NCI-H2107 (cell line): ENCODE data around the gene CHST3.
"Not testable (repeated sequence)": the region's sequence is repeated elsewhere in the genome, so short reads cannot be mapped to it uniquely, and the experiment has no call there.

ENCODE experiments used
- DNase-seq: peaks from one replicate; lab custom pipeline; 2025; lab: John Stamatoyannopoulos, UW

CHST3 gene

DNA sequence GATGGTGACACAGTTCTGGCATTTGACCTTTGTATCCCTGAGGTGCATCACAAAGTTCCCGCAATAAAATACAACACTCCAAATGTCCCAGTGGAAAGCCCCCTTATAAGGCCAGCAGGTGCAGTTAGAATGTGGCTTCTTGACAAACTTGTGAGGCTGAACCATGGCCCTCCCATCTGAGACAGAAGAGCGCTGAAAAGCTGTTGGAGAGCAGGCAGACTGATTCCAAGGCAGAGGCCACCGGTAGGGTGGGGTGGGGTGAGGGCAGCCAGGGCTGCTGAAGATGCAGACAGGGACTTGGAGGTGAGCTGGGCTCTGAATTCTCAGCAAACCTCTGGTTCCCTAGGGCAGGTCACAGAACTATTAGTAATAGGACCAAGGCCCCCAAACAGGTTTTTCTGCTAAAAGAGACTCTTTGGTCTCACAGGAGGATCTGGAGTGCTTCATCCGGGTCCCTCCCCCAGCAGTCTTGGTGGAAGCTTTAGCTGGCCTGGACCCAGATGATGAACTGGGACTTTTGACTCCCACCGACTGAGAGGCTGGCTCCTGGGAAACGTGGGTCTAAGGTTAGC is 15.6 kb upstream of the CHST3 start:
- DNase-seq = no peak

DNA sequence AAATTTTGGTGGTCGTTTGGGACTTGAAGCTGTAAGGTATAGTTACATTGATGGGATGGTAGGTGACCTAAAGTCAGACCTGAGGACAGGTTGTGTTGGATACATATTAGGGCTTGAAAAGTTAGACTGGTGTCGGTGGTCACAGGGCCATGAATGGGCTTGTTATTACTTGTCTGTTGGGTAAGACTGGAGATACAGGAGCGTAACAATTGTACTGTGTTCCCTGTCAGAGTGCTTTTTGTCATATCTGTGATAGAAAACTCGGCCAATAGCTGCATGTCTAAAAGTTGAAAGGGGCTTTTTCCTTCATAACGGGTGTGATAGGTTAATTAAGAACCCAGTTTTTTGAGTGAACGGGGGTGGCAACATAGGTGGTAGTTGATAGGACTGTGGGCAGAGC is 13.5 kb upstream of the CHST3 start:
- no peak for DNase-seq

GRCh38 chr10:71952745-71953144 is 11.4 kb upstream of the CHST3 start:
- DNase-seq = no peak

- DNase-seq = no peak
These were observed 6.5 kb upstream of the CHST3 start for GRCh38 chr10:71957546-71958275.

DNA sequence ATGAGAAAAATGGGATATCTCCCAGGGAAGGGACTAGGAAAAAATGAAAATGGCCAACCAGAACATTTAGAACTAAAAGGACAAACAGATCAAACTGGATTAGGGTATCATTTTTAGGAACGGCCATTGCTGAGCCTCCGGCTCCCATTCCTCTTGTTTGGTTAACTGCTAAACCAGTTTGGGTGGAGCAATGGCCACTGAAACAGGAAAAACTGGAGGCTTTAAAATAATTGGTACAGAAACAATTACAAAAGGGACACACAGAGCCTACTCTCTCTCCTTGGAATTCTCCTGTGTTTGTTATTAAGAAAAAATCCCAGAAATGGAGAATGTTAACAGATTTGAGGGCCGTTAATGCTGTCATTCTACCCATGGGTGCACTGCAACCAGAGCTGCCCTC is 4.7 kb upstream of the CHST3 start:
- DNase-seq = no peak

GRCh38 chr10:71961831-71962230 is 2.4 kb upstream of the CHST3 start:
- DNase-seq = no peak

GRCh38 chr10:71962901-71963300 is 1.3 kb upstream of the CHST3 start:
- DNase-seq = no peak

- DNase-seq = no peak
These were observed 671 bp upstream of the CHST3 start for GRCh38 chr10:71963351-71964097.

- no peak for DNase-seq
These were observed 734 bp downstream of the CHST3 start for GRCh38 chr10:71964743-71965515.

DNA sequence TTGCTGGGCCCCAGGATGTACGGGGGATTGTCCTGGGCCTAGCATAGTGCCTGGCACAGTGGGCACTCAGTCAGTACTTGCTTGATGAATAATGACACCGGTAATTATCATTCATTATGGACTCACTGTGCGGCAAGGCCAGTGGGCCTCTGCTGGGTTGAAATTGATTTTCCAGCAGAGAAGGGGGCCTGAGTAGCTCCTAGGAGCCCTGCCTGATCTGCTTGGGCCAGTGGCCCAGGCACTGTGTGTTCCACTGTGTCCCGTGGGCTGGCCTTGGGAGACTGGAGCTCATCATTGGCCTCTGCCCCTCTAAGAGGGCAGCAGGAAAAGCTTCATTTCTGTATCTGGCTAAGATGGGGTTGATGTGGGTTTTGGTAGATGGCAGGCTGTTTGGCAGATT is 1.4 kb downstream of the CHST3 start:
- no peak for DNase-seq

DNA sequence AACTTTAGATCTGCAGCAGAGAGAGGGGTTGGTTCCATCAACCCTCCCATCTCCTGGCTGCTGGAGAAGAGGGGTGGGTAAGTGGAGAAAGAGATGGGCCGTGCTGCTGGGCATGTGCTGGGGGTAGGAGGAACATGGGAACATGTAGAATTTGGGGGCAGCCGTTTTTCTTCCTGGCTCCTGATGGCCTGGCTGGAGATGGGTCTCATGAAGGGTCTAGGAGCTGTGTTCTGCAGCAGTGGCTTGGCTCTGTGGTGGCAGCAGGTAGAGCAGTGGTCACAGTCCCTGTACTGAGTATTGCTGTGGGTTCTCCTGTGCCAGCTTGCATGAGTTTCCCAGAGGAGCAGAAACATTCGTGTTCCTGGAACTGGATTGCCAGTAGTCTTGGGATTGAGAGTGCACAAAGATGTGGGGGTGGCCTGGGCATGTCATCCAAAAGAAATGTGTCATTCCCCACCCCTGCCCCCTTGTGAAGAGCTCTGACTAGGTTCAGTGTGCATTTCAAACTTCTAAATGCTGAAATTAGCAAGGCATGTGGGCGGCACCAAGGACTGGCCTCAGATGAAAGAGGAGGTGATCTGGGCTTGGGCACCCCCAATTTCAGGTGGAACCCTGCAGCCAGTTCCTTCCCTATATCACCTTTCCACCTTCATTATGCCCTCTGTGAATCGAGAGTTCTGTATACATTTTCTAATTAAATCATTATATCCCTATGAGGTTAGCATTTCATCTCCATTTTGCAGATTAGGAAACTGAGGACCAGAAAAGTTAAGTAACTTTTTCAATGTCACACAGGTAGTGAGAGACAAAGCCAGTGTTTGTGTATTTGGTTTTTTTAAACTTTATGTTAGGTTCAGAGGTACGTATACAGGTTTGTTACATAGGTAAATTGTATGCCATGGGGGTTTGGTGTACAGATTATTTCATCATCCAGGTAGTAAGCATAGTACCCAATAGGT is 2.1 kb downstream of the CHST3 start:
- DNase-seq = no peak

DNA sequence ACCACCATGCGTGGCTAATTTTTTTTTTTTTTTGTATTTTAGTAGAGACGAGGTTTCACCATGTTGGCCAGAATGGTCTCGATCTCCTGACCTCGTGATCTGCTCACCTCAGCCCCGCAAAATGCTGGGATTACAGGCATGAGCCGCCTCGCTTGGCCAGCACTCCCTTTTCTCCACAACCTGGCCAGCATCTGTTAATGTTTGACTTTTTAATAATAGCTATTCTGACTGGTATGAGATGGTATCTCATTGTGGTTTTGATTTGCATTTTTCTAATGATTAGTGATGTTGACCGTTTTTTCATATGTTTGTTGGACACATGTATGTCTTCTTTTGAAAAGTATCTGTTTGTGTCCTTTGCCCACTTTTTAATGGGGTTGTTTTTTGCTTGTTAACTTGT is 3.8 kb downstream of the CHST3 start:
- DNase-seq = not testable (repeated sequence)

DNA sequence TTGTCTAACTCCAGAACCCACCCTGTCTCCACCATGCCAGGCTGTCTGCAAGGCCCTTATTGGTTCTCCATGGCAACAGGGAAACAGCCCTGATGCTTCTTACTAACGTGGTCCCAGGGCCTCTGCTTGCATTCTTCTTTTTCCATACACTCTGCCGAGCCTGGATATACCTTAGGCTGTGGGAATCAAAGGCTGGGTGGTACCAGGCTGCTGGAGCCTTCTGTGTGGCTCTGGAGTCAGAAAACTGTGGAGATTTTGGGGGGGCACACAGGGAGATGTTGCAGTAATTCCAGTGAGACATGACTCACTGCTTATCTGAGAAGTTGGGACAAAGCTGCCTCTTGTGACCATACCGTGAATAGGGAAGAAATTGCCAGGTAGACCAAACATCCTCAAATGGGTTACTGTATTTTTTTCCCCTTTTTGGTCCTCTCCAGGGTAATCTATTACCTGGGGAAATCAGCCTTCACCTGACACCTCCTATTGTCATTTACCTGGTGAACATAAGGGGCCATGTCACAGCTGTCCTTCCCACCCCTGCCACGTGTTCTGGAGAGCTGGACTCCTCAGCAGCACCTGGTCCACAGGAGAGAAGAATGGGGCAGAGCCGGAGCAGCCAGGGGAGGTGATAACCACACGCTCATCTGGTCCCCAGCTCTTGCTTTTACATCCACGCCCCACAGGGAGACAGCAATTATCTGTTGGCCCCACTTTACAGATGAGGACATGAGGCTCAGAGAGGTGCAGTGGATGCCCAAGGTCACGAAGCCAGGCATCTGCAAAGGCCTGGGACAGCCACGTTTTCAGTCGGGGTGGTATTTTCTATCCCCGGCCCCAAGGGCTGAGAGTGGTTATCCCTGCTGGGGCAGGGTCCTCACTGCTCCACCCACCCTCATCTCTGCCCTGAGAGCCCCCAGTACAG is 4.6 kb downstream of the CHST3 start:
- no peak for DNase-seq

DNA sequence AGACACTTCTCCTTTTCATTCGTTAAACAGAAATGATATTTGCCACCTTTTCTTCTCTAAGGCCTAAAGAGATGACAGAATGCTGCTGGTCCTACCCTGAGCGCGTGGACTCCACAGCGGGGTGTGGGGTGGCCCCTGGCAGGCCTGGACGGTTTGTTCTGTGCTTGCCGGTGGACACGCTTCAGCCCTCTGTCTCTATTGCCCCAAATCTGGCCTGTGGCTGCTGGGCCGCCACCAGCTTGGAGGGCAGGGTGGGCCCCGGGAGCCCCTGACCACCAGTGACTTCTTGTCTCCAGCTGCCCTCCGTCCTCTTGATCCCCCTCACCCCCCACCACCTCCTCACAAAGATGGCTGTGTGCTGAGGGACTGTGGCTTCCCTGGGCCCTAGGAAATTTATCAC is 5.7 kb downstream of the CHST3 start:
- DNase-seq = no peak

DNA sequence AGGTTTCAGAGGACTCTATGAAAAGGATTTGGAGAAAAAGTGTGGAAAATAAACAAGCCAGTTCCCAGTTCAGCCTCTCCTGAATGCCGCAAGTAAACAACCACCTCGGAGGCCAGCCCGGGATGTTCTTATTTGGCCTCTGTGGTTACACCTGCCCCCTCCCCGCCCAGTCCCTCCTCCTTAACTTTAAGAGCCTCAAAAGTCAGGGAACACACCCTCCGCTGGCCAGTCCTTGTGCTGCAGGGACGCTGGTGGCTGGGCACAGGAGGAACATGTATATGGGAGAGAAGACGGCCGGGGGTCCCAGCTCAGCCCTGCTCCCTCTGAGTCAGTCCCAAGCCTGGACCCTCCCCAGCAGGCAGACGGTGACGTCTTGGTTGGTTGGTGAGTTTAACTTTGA is 6.1 kb downstream of the CHST3 start:
- DNase-seq = no peak

- no peak for DNase-seq
These were observed 6.7 kb downstream of the CHST3 start for GRCh38 chr10:71970869-71971268.

DNA sequence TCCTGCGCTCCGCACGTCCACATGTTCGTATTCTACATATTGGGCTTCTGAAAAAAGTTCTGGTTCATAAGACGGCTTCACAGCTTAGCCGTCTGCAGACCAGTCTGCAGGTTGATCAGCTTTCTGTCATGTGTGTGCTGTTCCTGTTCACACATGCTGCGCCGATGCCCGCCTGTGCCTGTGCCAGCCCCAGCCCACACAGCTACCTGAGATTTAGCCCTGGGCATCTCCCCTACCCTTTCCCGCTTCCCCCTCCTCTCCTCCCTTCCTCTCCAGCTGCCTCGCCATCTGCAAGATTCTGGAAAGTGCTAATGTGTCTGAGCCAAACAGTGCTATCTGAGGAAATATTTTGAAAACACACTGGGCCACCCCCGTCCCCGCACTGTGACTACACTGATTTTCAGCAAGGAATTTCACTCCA is 7.1 kb downstream of the CHST3 start:
- no peak for DNase-seq

DNA sequence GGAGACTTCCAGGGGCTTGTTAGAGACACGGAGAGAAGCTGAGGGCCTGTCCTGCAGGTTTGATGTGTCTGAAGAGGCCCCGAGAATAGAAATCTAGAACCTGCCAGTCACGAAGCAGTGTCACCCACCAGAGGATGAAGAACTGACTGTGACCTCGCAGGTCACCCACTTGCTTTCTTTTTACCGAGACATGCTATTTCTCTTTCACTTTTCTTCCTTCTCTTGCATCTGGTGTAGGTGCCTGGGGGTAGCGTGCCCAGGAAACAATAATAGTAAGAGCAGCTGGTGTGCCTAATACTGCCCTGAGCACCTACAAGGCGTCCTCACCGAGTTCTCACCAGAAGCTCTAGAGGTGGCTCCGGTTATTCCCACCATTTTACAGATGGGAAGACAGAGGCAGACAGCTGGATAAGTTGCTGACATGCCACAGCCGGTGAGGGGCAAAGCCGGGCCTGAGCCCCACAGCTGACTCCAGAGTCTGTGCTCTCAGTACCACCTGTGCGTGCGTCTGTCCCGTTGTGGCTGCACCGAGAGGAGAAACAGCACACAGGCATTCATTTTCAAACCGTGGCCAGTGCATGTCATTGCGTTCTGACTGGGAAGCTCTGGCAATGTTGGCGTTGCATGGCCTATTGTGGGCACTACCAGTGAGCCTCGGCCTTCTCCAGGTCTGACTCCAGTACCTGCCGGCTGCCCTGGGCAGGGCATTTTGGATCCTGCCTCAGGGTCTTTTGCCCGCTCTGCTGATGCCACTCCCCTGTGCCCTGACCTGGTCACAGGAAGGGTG is 7.8 kb downstream of the CHST3 start:
- no peak for DNase-seq
